H1 (cell line): ENCODE results near the gene AGPS. TPM values are rescaled to one million over a fixed set of nuclear protein-coding genes. Genes with fewer than 3 reads are reported as not detected.

Experiments
- CTCF ChIA-PET: fragments of 300-600 bp; sonication (Branson Sonifier 250); formaldehyde crosslinking; loops from one replicate; lab custom pipeline; 2021; ENCODE audit not compliant: partially characterized antibody; lab: Charles Lee
- POLR2A ChIA-PET: fragments of 300-600 bp; sonication (Branson Sonifier 250); formaldehyde crosslinking; loops from one replicate; lab custom pipeline; 2021; ENCODE audit warnings: inconsistent platforms; ENCODE audit not compliant: partially characterized antibody; lab: Charles Lee
- DNase-seq, 2 experiments: peaks; one replicate each; pipeline versions ENCODE4 v3.0.0 to v3.0.0-alpha.2; 2010 to 2022; ENCODE audit warnings: low spot score in 2 of 2, low read depth in 1 of 2, mixed read lengths in 1 of 2
- FAIRE-seq: peaks from 2 replicates; lab custom pipeline; 2011; peaks lifted over from hg19 to GRCh38; lab: Jason Lieb, UNC
- H2AFZ ChIP-seq: 2 replicates; pipeline ENCODE4 v1.8.1; 2012; ENCODE audit warnings: low read length, inconsistent platforms
- H2AK5ac ChIP-seq: 2 replicates; pipeline ENCODE4 v1.6.1; 2013; ENCODE audit warnings: low read depth, low read length
- H2BK120ac ChIP-seq: replicated peaks from 2 replicates; pipeline ENCODE3; 2013; ENCODE audit warnings: low read depth, low read length, inconsistent platforms
- H2BK12ac ChIP-seq: 2 replicates; pipeline ENCODE4 v1.6.1; 2013; ENCODE audit warnings: low read depth, low read length
- H2BK15ac ChIP-seq: 2 replicates; pipeline ENCODE4 v1.6.1; 2013; ENCODE audit warnings: low read length
- H2BK20ac ChIP-seq: 2 replicates; pipeline ENCODE4 v1.6.1; 2013; ENCODE audit warnings: low read length
- H2BK5ac ChIP-seq: 2 replicates; pipeline ENCODE4 v1.6.1; 2013; ENCODE audit warnings: low read depth, low read length
- H3K14ac ChIP-seq: 2 replicates; pipeline ENCODE4 v1.6.1; 2013; ENCODE audit warnings: inconsistent platforms; ENCODE audit not compliant: insufficient read length
- H3K18ac ChIP-seq: 2 replicates; pipeline ENCODE4 v1.6.1; 2013; ENCODE audit warnings: low read length; ENCODE audit errors: extremely low read depth
- H3K23ac ChIP-seq: 2 replicates; pipeline ENCODE4 v1.6.1; 2013; ENCODE audit warnings: inconsistent platforms; ENCODE audit not compliant: insufficient read length
- H3K23me2 ChIP-seq: 2 replicates; pipeline ENCODE4 v1.6.1; 2013; ENCODE audit warnings: low read depth, low read length
- H3K27ac ChIP-seq: 2 replicates; pipeline ENCODE4 v1.6.1; 2011; ENCODE audit warnings: low read depth, low read length, inconsistent platforms
- H3K27me3 ChIP-seq, 4 experiments: replicated peaks in 1 of 4; 1 replicate in 1 of 4; 2 replicates in 3 of 4; pipeline versions ENCODE4 v1.6.1 to v1.8.1; 2011 to 2013; ENCODE audit warnings: low read length in 3 of 4, mild to moderate bottlenecking in 3 of 4, inconsistent platforms in 2 of 4, mixed read lengths in 2 of 4, moderate library complexity in 1 of 4; ENCODE audit not compliant: control insufficient read depth in 3 of 4, insufficient read depth in 3 of 4; ENCODE audit errors: extremely low read depth in 1 of 4
- H3K36me3 ChIP-seq, 4 experiments: 2 replicates each; pipeline versions ENCODE4 v1.6.1 to v1.8.1; 2011 to 2013; ENCODE audit warnings: mild to moderate bottlenecking in 4 of 4, low read length in 3 of 4, moderate library complexity in 2 of 4, control low read depth in 1 of 4, inconsistent platforms in 1 of 4; ENCODE audit not compliant: insufficient read depth in 4 of 4, control insufficient read depth in 2 of 4
- H3K4ac ChIP-seq: replicated peaks from 2 replicates; pipeline ENCODE3; 2013; ENCODE audit warnings: low read length, low read depth, mixed read lengths, inconsistent platforms; ENCODE audit not compliant: insufficient read length
- H3K4me1 ChIP-seq, 4 experiments: replicated peaks in 1 of 4; 1 replicate in 1 of 4; 2 replicates in 3 of 4; pipeline versions ENCODE4 v1.6.1 to v1.8.1; 2011 to 2013; ENCODE audit warnings: low read length in 3 of 4, inconsistent platforms in 2 of 4, mixed read lengths in 1 of 4; ENCODE audit not compliant: insufficient read depth in 4 of 4, control insufficient read depth in 3 of 4
- H3K4me2 ChIP-seq, 2 experiments: 2 replicates each; pipeline versions ENCODE4 v1.6.1 to v1.8.1; 2011 to 2013; ENCODE audit warnings: low read depth in 2 of 2, low read length in 2 of 2, control low read depth in 1 of 2, inconsistent platforms in 1 of 2, mild to moderate bottlenecking in 1 of 2; ENCODE audit not compliant: insufficient read depth in 1 of 2
- H3K4me3 ChIP-seq, 4 experiments: fragments of 200-600, 300-600 bp in 1 of 4; sonication (generic), shearing (Covaris generic), sonication (Bioruptor Twin) in 1 of 4; 2 replicates each; pipeline versions ENCODE4 v1.5.1 to v1.8.1; 2011 to 2016; ENCODE audit warnings: low read length in 4 of 4, low read depth in 3 of 4, control low read depth in 2 of 4, inconsistent platforms in 2 of 4, mild to moderate bottlenecking in 2 of 4, mixed read lengths in 1 of 4, moderate library complexity in 1 of 4; ENCODE audit not compliant: insufficient read depth in 2 of 4; ENCODE audit errors: extremely low read depth in 1 of 4
- H3K56ac ChIP-seq: replicated peaks from 2 replicates; pipeline ENCODE3; 2013; ENCODE audit warnings: low read depth, mild to moderate bottlenecking, mixed read lengths, low read length, inconsistent platforms; ENCODE audit not compliant: insufficient read length
- H3K79me1 ChIP-seq: 2 replicates; pipeline ENCODE4 v1.6.1; 2013; ENCODE audit warnings: low read depth, low read length, control low read depth
- H3K79me2 ChIP-seq, 2 experiments: 2 replicates each; pipeline versions ENCODE4 v1.6.1 to v1.8.1; 2012 to 2013; ENCODE audit warnings: low read length in 2 of 2, mild to moderate bottlenecking in 2 of 2, inconsistent platforms in 1 of 2; ENCODE audit not compliant: insufficient read depth in 2 of 2, control insufficient read depth in 1 of 2
- H3K9ac ChIP-seq, 4 experiments: replicated peaks in 1 of 4; 1 replicate in 1 of 4; 2 replicates in 3 of 4; pipeline versions ENCODE4 v1.6.1 to v1.8.1; 2011 to 2013; ENCODE audit warnings: low read depth in 3 of 4, low read length in 3 of 4, control low read depth in 2 of 4, mild to moderate bottlenecking in 2 of 4, moderate library complexity in 2 of 4, inconsistent platforms in 1 of 4; ENCODE audit errors: extremely low read depth in 1 of 4
- H3K9me3 ChIP-seq, 2 experiments: 2 replicates each; pipeline versions ENCODE4 v1.6.1 to v1.8.1; 2012 to 2013; ENCODE audit warnings: mild to moderate bottlenecking in 2 of 2, moderate library complexity in 2 of 2, control low read depth in 1 of 2, inconsistent platforms in 1 of 2, low read depth in 1 of 2, low read length in 1 of 2, mixed read lengths in 1 of 2; ENCODE audit not compliant: insufficient read depth in 2 of 2
- H4K20me1 ChIP-seq, 2 experiments: replicated peaks in 1 of 2; 2 replicates each; pipeline versions ENCODE3 to v1.8.1; 2011 to 2013; ENCODE audit warnings: inconsistent platforms in 2 of 2, low read length in 2 of 2, mild to moderate bottlenecking in 1 of 2; ENCODE audit not compliant: insufficient read depth in 2 of 2, control insufficient read depth in 1 of 2
- H4K5ac ChIP-seq: 2 replicates; pipeline ENCODE4 v1.6.1; 2013; ENCODE audit warnings: low read length, low read depth, mixed read lengths, inconsistent platforms; ENCODE audit not compliant: insufficient read length
- H4K8ac ChIP-seq: 2 replicates; pipeline ENCODE4 v1.8.0; 2013; ENCODE audit warnings: mild to moderate bottlenecking, moderate library complexity, low read length, inconsistent platforms; ENCODE audit not compliant: insufficient read depth; ENCODE audit errors: extremely low read depth
- H4K91ac ChIP-seq: replicated peaks from 2 replicates; pipeline ENCODE3; 2013; ENCODE audit warnings: low read length, mixed read lengths, inconsistent platforms; ENCODE audit not compliant: insufficient read length
- CEBPB ChIP-seq: IDR thresholded peaks from 2 replicates; pipeline ENCODE4 v1.6.1; 2012; ENCODE audit warnings: low read depth, low read length
- GTF2F1 ChIP-seq: IDR thresholded peaks from 2 replicates; pipeline ENCODE4 v1.6.1; 2012; ENCODE audit warnings: low read depth, low read length, improper control_type of control experiment, borderline replicate concordance
- JUN ChIP-seq: IDR thresholded peaks from 2 replicates; pipeline ENCODE4 v1.6.1; 2011; ENCODE audit warnings: low read depth, mild to moderate bottlenecking, improper control_type of control experiment, low read length
- KDM5A ChIP-seq: fragments of 200-600 bp; IDR thresholded peaks from 2 replicates; pipeline ENCODE4 v1.7.1; 2012; ENCODE audit warnings: mild to moderate bottlenecking, low read length, inconsistent platforms, mixed read lengths
- POLR2A ChIP-seq, 2 experiments: IDR thresholded peaks; 1 replicate in 1 of 2; 2 replicates in 1 of 2; pipeline ENCODE4 v1.6.1; 2011; ENCODE audit warnings: low read depth in 2 of 2, low read length in 2 of 2, mild to moderate bottlenecking in 2 of 2; ENCODE audit errors: control extremely low read depth in 1 of 2
- YY1 ChIP-seq: IDR thresholded peaks from 2 replicates; pipeline ENCODE4 v1.6.1; 2011; ENCODE audit warnings: low read depth, mild to moderate bottlenecking, low read length
- WGBS, 2 experiments: shearing (Covaris generic) in 1 of 2; methylation state at CpG; one replicate each; pipeline versions ENCODE4 v1.1.6 to v1.1.7; 2013 to 2015; ENCODE audit warnings: low lambda C conversion rate in 2 of 2, mixed read lengths in 2 of 2, inconsistent platforms in 1 of 2, low coverage in 1 of 2, missing lambda C conversion rate in 1 of 2; ENCODE audit not compliant: insufficient replicate concordance in 2 of 2, insufficient coverage in 1 of 2, insufficient read length in 1 of 2; ENCODE audit errors: extremely low coverage in 1 of 2, missing lambda C conversion rate in 1 of 2; 5-methylcytosine and 5-hydroxymethylcytosine counted together
- polyA plus RNA-seq, 7 experiments: library from polyadenylated mRNA; depleted of rRNA in 3 of 7; stranded (reverse) in 5 of 7; unstranded in 2 of 7; fragments of >200 nt in 5 of 7; fragments of 200-250 nt in 2 of 7; gene quantifications; 1 replicate in 5 of 7; 2 replicates in 1 of 7; 4 replicates in 1 of 7; pipeline versions ENCODE4 v1.2.1 to v1.2.3, GENCODE V29; 2011 to 2013; ENCODE audit warnings: missing spikeins in 2 of 7, mixed read lengths in 2 of 7
- total RNA-seq: library from RNA; stranded (reverse); fragmentation: NEBNext Ultra II Directional; extraction: Animal tissue kit (Norgen Biotek cat#: 25700); gene quantifications from 2 replicates; pipeline ENCODE4 v1.2.1, GENCODE V29; 2021

Gene AGPS
- total and polyA plus RNA-seq, 2 of the 8 experiments (the other 6 are each of a cell fraction or from before 2014, with no cell fraction given): 7.3 to 57.8 TPM

GRCh38 chr2:177355874-177356273, 36.7 kb upstream of the AGPS start:
- Histone ChIP-seq H3K4me1 (no peaks in the 10 kb centered on the region), H3K4me3 (no peak overlapping the region), H3K79me2 (no peaks in the 10 kb centered on the region), H4K20me1 (no peaks in the 10 kb centered on the region), H3K79me1 (no peaks in the 10 kb centered on the region), H3K4me2 (no peak overlapping the region), H3K9me3 (no peaks in the 10 kb centered on the region), H2AFZ (no peak overlapping the region), H3K23ac (no peak overlapping the region), H3K4ac (no peak overlapping the region), H2BK20ac (no peak overlapping the region), H3K27ac (no peak overlapping the region), H3K27me3 (no peaks in the 10 kb centered on the region), H4K91ac (no peak overlapping the region), H2BK5ac (no peak overlapping the region), H3K18ac (no peak overlapping the region), H4K8ac (no peak overlapping the region), H3K14ac (no peak overlapping the region), H4K5ac (no peak overlapping the region), H2BK120ac (no peak overlapping the region), H2BK12ac (no peak overlapping the region), H3K9ac (no peak overlapping the region), H3K23me2 (no peaks in the 10 kb centered on the region), H2BK15ac (no peak overlapping the region), H3K36me3 (no peaks in the 10 kb centered on the region), H3K56ac (no peak overlapping the region), H2AK5ac (no peak overlapping the region)
- no peak for FAIRE-seq
- TF ChIP-seq JUN (no peak), CEBPB (no peak), GTF2F1 (no peak), KDM5A (no peak), POLR2A (IDR thresholded peaks at IDR 0.05; ENCODE audit: control extremely low read depth in 1 of 2, low read depth in 2 of 2, low read length in 2 of 2) (no peak), YY1 (no peak)
- CTCF ChIA-PET: interaction anchor here (2.5 kb wide), 1 partner anchor 20 kb away, joined by 13 read pairs; no protein-coding TSS in a partner anchor
- WGBS, 2 experiments: 97% methylated on average over 2 of the region's 2 CpGs; no CpG with 5 or more reads in 1 of the 2 experiments
- no peak for DNase-seq
- POLR2A ChIA-PET: no interaction called here
